Upper lobe of left lung (tissue), 6 donors: Measurements from ENCODE around the gene KRT23. TPM values are rescaled to one million over a fixed set of nuclear protein-coding genes. Genes with fewer than 3 reads are reported as not detected.

Experiments
- ATAC-seq, 2 donors: fragments of 200-7000 bp; cut with Tn5 transposase; one replicate each; pipeline ENCODE4 v1.9.1; 2022; ENCODE audit warnings: mild to moderate bottlenecking in 2 of 2, moderate library complexity in 2 of 2; ENCODE audit not compliant: low FRiP score in 2 of 2
- DNase-seq, 2 donors: peaks; one replicate each; pipeline ENCODE4 v3.0.0-alpha.2; 2019 to 2020
- H3K27ac ChIP-seq, 4 donors: fragments of 200-600 bp; sonication (generic); one replicate each; pipeline ENCODE4 v1.5.1; 2016 to 2019
- H3K27me3 ChIP-seq, 4 donors: fragments of 200-600 bp; sonication (generic); one replicate each; pipeline ENCODE4 v1.5.1; 2017 to 2019
- H3K36me3 ChIP-seq, 4 donors: fragments of 200-600 bp; sonication (generic); one replicate each; pipeline ENCODE4 v1.5.1; 2016 to 2019
- H3K4me1 ChIP-seq, 4 donors: fragments of 200-600 bp; sonication (generic); one replicate each; pipeline ENCODE4 v1.5.1; 2018 to 2019
- H3K4me3 ChIP-seq, 4 donors: fragments of 200-600 bp; sonication (generic); one replicate each; pipeline ENCODE4 v1.5.1; 2017 to 2019; ENCODE audit warnings: mild to moderate bottlenecking in 2 of 4, moderate library complexity in 1 of 4
- H3K9me3 ChIP-seq, 4 donors: fragments of 200-600 bp; sonication (generic); one replicate each; pipeline ENCODE4 v1.5.1; 2018 to 2019
- CTCF ChIP-seq, 6 experiments: fragments of 450-650 bp in 4 of 6; fragments of 200-600 bp in 2 of 6; sonication (generic) in 2 of 6; IDR thresholded peaks; one replicate each; pipeline ENCODE4 v1.5.1; 2016 to 2019; ENCODE audit warnings: antibody characterized with exemption in 6 of 6
- EP300 ChIP-seq, 4 donors: sonication (generic); formaldehyde crosslinking; IDR thresholded peaks; one replicate each; pipeline ENCODE4 v1.5.1; 2017; ENCODE audit warnings: antibody characterized with exemption in 4 of 4, control low read depth in 2 of 4
- POLR2A ChIP-seq, 4 donors: fragments of 450-650 bp; IDR thresholded peaks; one replicate each; pipeline ENCODE4 v1.5.1; 2016 to 2017; ENCODE audit warnings: antibody characterized with exemption in 4 of 4, mild to moderate bottlenecking in 2 of 4
- POLR2AphosphoS5 ChIP-seq, 2 donors: sonication (generic); formaldehyde crosslinking; IDR thresholded peaks; one replicate each; pipeline ENCODE4 v1.5.1; 2017; ENCODE audit warnings: antibody characterized with exemption in 2 of 2
- WGBS, 2 donors: methylation state at CpG; one replicate each; pipeline ENCODE4 v1.1.5; 2017 to 2018; 5-methylcytosine and 5-hydroxymethylcytosine counted together
- total RNA-seq, 6 donors: library from RNA; depleted of rRNA in 4 of 6; stranded (reverse); fragments of >200 nt in 4 of 6; gene quantifications; one replicate each; pipeline versions ENCODE4 v1.1.0 to v1.2.1, GENCODE V29; 2016 to 2021
- donor health status: DM: no; HTN: no; CAD: no; lungs with moderate emphysema.
- donor health status: DM: no; HTN: yes; CAD: no; lungs with severe emphysema.

KRT23 gene
- total RNA-seq, result 10 to 100 TPM in 1 of 6 donors, 1 to 10 TPM in 4, under 1 TPM in 1; 0.49 to 10.7 (median 3.1) TPM

- ATAC-seq, result no peak
- no peak within 1 kb of the TSS for H3K4me3 ChIP-seq
- H3K27me3 ChIP-seq, result no peaks in the 10 kb centered on the region
- no peaks in the 10 kb centered on the region for H3K4me1 ChIP-seq
- 39 to 53% methylated on average over 8 to 9 of the region's 9 CpGs for WGBS, 2 donors
- DNase-seq, result peak in 1 of 2 donors; percentile 42
- H3K36me3 ChIP-seq, result no peaks in the 10 kb centered on the region
- H3K9me3 ChIP-seq, result no peaks in the 10 kb centered on the region
- TF ChIP-seq POLR2A (IDR thresholded peaks at IDR 0.05), result no peak
- TF ChIP-seq EP300 (IDR thresholded peaks at IDR 0.05), result no peak
- TF ChIP-seq CTCF (IDR thresholded peaks at IDR 0.05), result no peak
- no peak for TF ChIP-seq POLR2AphosphoS5 (IDR thresholded peaks at IDR 0.05)
- peak within 1 kb of the TSS in 1 of 4 donors; percentile 31 for H3K27ac ChIP-seq
These were observed at the start of gene KRT23 for GRCh38 chr17:40937384-40937819. TSS of gene KRT23 (minus strand) at chr17:40937646. CDS start at chr17:40936603, 1,043 bp downstream.

GRCh38 chr17:40986920-40987319, 49.5 kb upstream of the KRT23 start:
- H3K27me3 ChIP-seq, result no peaks in the 10 kb centered on the region
- H3K27ac ChIP-seq, result no peak overlapping the region
- no peak overlapping the region for H3K4me3 ChIP-seq
- H3K4me1 ChIP-seq, result no peaks in the 10 kb centered on the region
- ATAC-seq, result no peak
- no peak for DNase-seq
- TF ChIP-seq EP300 (IDR thresholded peaks at IDR 0.05) (no peak), POLR2A (IDR thresholded peaks at IDR 0.05) (no peak)
- H3K9me3 ChIP-seq, result no peaks in the 10 kb centered on the region
- no peaks in the 10 kb centered on the region for H3K36me3 ChIP-seq
- WGBS, 2 donors, result 50 to 57% methylated on average over 8 of the region's 8 CpGs

DNA sequence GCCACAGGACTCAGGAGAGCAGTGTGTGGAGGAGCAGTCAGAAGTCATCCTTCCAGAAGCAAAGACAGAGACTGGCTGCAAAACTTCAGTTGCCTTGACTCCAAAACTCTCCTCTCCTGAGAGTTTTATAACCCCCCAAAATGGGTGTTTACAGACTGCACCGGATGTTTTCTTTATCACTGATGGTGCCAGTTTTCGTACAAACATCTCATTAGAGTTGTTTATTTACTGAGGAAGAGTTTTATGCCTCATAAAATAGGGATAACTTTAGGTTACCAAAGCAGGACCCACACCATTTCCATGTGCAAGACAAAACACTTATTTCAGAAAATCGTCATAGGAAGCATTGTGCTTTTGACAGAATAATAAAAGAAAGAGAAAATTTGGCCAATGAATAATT, 46.8 kb upstream of the KRT23 start, which contains the start of gene KRT40:
TSS of gene KRT40 (minus strand) at position 101 of the 400 bp plus-strand sequence. CDS start at position 48, 53 bp downstream.
- no peaks in the 10 kb centered on the region for H3K36me3 ChIP-seq
- H3K27ac ChIP-seq, result no peak within 1 kb of the TSS
- ATAC-seq (no peak), DNase-seq (no peak)
- H3K4me1 ChIP-seq, result no peaks in the 10 kb centered on the region
- no peaks in the 10 kb centered on the region for H3K27me3 ChIP-seq
- H3K4me3 ChIP-seq, result no peak within 1 kb of the TSS
- WGBS, 2 donors, result 61 to 72% methylated on average over 3 of the region's 3 CpGs
- TF ChIP-seq POLR2AphosphoS5 (IDR thresholded peaks at IDR 0.05), result no peak
- no peak for TF ChIP-seq POLR2A (IDR thresholded peaks at IDR 0.05)
- TF ChIP-seq CTCF (IDR thresholded peaks at IDR 0.05), result no peak
- no peak for TF ChIP-seq EP300 (IDR thresholded peaks at IDR 0.05)
- no peaks in the 10 kb centered on the region for H3K9me3 ChIP-seq

GRCh38 chr17:40981115-40981514, 43.7 kb upstream of the KRT23 start:
- H3K36me3 ChIP-seq, result no peaks in the 10 kb centered on the region
- DNase-seq, result no peak
- H3K9me3 ChIP-seq, result no peaks in the 10 kb centered on the region
- no peak overlapping the region for H3K4me3 ChIP-seq
- WGBS, 2 donors, result 53 to 67% methylated on average over 5 of the region's 5 CpGs
- ATAC-seq, result no peak
- no peak overlapping the region for H3K27ac ChIP-seq
- H3K27me3 ChIP-seq, result no peaks in the 10 kb centered on the region
- TF ChIP-seq EP300 (IDR thresholded peaks at IDR 0.05), result no peak
- H3K4me1 ChIP-seq, result no peaks in the 10 kb centered on the region

DNA sequence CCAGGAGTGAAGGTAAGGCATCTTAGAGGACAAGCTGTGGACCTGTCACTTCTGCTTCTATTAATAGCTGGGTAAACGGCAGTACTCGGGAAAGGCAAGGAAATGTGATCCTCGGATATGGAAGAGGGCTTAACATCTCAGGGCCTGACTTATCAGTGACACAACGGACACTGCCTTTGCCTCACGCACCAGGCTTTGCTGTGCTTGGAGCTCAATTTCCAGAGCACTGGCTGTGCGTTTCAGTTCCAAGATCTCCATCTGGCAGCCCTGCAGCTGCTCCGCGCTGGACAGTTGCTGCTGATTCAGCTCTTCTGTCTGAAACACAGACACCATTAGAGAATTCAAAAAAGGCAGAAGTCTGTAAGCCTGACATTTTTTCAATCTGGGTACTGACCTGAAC, 43.1 kb upstream of the KRT23 start:
- H3K36me3 ChIP-seq, result no peaks in the 10 kb centered on the region
- H3K27me3 ChIP-seq, result no peaks in the 10 kb centered on the region
- no peak overlapping the region for H3K4me3 ChIP-seq
- no peak for TF ChIP-seq POLR2AphosphoS5 (IDR thresholded peaks at IDR 0.05)
- no peak for TF ChIP-seq EP300 (IDR thresholded peaks at IDR 0.05)
- TF ChIP-seq POLR2A (IDR thresholded peaks at IDR 0.05), result no peak
- no peak for TF ChIP-seq CTCF (IDR thresholded peaks at IDR 0.05)
- WGBS, 2 donors, result 46 to 58% methylated on average over 8 of the region's 8 CpGs
- DNase-seq (peak in 1 of 2 donors; percentile 13), ATAC-seq (peak in 1 of 2 donors; percentile 17)
- H3K4me1 ChIP-seq, result no peaks in the 10 kb centered on the region
- no peak overlapping the region for H3K27ac ChIP-seq
- no peaks in the 10 kb centered on the region for H3K9me3 ChIP-seq

DNA sequence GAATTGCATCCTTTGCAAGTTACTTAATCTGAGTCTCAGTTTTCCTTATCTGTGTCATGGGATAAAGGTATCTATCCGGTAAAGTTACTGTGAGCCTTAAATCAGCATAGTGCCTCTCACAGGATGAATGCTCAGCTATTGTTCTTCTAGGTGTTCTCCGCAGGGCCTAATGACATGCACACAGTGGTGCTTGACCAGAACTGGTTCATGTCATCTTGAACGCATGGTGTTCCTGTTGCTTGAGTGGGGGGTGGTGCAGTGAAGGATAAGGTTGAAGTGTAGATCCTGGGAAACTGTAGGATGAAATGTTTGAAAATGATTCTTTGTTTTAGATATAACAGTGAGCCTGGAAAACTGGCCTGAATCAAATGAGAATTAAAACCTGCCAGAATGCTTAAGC, 42.7 kb upstream of the KRT23 start:
- 82% methylated on average over 3 of the region's 3 CpGs for WGBS, 2 donors

More for the DNA sequence above, 42.7 kb upstream of the KRT23 start:
- DNase-seq (no peak), ATAC-seq (no peak)
- Histone ChIP-seq H3K27ac (no peak overlapping the region), H3K4me3 (no peak overlapping the region), H3K36me3 (no peaks in the 10 kb centered on the region), H3K27me3 (no peaks in the 10 kb centered on the region), H3K4me1 (no peaks in the 10 kb centered on the region), H3K9me3 (no peaks in the 10 kb centered on the region)
- TF ChIP-seq EP300 (IDR thresholded peaks at IDR 0.05) (no peak), POLR2A (IDR thresholded peaks at IDR 0.05) (no peak), CTCF (IDR thresholded peaks at IDR 0.05) (no peak), POLR2AphosphoS5 (IDR thresholded peaks at IDR 0.05) (no peak)
